GM19468 (cell line): ENCODE results near the gene C16orf74.
A peak's percentile ranks its signal among the peaks of the same experiment; 100 is the strongest.

ENCODE experiments used
- ATAC-seq: cut with Tn5 transposase; IDR thresholded peaks from one replicate; pipeline ENCODE4 v1.9.1; 2021; ENCODE audit warnings: mild to moderate bottlenecking, moderate library complexity, moderate number of reproducible peaks; ENCODE audit not compliant: unreplicated experiment; ENCODE audit errors: extremely low read depth

The C16orf74 gene

DNA sequence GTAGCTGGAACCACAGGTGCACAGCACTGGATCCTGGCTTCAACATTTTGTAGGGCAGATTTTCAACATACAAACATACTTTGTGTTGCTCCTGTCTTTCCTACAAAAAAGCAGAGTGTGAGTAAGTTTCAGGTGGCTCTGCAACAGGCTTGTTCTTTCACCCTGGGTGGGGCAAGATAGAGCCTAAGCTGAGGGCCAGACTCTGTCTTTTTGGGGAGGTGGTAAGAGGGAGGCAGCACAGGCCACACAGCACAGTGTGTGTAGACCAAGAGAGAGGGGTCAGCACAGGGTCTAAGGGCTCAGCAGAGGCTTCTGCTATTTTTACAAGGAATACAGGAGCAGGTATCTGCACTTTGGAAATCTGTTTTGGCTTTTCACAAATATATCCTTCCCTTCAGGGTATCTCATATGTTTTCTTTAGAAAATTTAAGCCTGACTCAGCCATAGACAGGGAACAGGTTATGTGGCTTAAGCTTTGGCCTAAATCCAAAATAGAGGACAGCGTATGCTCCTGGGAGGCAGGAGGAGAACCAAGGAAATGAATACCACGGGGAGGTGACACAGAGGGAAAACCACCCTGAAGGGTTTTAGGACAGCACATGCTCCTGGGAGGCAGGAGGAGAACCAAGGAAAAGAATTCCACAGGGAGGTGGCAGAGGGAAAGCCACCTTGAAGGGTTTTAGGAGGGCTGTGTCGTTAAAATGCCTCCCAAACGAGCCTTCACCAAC is 26.9 kb upstream of the C16orf74 start:
- ATAC-seq: no peak

DNA sequence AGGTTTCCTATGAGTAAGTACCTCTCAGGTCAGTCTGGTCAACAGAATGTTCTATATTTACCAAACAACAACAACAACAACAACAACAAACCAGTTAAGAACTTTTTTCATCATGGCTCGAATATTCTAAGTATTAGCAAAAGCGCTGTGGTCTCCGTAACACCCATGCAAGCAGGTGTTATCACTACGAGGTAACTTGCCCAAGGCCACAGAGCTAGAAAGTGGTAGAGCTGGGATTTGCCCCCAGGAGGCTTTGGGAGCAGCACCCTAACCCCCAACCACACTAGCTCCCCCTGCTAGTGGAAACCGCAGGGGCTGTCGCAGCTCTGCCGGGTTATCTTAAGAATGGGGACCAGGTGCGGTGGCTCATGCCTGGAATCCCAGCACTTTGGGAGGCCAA is 23.9 kb upstream of the C16orf74 start:
- ATAC-seq: no peak

DNA sequence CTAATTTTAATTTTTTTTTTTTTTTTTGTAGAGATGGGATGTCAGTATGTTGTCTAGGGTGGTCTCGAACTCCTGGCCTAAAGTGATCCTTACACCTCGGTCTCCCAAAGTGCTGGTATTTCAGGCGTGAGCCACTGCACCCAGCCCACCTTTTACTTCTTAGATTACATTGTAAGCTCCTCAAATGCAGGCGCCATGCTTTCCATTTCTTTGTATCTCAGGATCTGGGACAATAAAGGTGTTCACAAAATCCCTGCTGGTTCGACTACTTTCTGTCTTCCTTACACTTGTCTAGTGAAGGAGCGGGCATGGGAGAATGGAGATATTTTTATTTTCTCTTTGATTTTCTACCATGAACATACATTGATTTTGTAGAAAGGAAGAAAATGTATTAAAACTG is 23.2 kb upstream of the C16orf74 start:
- no peak for ATAC-seq

DNA sequence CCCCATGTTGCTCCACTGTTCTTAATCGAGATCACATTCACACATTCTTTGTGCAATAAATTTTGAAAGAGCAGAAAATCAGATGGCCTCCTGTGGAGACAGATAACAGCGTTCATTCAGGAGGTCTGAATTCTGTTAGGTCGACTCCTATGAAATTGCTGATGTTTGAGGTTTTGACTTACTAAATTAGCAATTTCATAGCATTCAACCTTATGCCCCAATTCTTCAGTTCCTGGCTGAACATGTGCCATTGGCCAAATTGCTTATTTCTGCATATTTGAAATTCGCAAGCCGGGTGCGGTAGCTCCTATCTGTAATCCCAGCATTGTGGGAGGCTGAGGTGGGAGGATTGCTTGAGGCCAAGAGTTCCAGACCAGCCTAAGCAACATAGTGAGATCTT is 22.1 kb upstream of the C16orf74 start:
- ATAC-seq: no peak

DNA sequence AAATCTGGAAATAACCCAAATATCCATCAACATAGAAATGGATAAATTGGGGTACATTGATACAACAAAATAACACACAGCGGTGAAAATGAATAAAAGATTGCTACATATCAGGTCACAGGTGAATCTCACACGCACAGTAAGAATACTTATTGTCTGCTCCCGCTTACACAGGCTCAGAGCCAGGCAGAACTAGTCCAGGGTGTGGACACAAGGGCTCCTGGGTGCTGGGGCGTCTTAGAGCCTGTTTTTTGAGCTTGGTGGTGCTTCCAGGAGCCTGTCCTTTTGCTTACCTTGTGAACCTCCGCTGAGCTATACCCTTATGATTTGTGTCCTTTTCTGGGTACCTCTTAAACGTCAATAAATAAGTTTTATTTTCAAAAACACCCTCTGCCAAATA is 19.8 kb upstream of the C16orf74 start:
- no peak for ATAC-seq

DNA sequence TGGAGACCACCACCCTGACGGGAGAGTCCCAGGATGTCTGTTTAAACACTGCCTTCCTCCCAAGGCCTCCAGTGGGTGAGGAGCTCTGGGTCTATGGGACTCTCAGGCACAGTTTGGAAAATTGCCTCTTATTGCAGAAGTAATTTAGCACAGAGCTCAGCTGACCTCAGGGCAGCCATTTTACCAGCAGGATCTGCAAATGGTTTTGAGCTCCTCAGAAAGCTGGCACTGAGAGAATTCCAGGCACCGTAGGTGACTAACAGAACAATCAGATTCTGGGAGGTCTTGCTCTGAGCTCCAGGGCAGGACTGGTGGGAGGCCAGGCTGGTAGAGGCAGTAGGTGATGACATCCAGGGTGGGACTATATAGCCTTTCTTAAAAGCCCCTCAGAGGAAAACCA is 17.3 kb upstream of the C16orf74 start:
- ATAC-seq: no peak

DNA sequence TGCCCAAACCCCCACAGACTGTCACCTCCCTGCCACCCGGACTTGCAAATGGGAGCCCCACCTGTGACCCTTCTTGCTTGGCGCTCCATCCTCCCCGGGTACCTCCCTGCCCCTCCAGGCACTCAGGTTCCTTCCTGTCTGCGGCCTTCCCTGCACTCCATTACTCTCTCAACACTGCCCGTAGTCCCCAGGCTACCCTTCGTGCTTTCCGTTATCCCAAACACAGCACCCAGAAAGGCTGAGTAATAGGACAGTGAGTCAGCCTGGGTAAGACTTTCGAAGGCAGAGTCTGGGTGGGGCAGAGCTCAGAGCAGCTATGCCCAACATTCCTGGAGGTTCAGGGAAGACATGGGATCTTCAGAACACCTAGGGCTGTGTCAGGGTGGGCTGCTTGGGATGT is 16.6 kb upstream of the C16orf74 start:
- ATAC-seq: no peak

DNA sequence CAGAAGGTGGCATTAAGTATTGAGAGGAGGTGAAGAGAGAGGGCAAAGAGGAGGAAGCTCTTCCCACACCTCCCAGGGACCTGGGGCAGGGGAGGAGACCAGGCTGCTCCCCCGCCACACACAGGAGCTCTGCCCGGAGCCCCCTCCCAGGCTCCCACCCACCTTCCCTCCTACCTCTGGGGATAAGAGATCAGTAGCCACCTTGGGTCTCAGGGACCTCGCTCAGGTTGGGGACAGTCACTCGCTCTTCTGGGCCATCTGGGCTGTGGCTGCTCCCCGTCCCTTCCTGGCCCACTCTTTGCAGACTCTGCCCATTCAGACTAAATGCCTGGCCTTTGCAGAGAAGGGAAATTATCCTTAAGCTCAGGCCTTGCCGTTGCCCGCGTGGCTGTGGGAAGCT is 14.9 kb upstream of the C16orf74 start:
- ATAC-seq: no peak

DNA sequence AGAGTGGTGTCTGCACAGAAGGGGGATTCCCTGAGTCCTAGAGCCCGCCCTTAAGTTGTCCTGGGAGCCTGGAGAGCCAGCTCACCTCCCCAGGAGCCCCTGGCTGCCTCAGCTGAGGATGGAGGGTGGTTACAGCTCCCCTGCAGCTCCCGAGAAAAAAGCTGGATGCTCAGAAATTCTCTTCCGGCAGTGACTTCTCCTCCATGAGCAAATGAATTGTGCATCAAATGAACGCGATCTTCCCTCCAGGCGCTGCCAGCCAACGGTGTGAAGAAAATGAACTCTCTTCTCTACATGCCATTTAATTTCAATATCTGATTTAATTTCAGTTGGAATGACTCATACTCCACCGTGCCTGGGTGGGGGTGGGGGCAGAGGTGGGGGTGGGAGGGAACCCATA is 14.3 kb upstream of the C16orf74 start:
- no peak for ATAC-seq

DNA sequence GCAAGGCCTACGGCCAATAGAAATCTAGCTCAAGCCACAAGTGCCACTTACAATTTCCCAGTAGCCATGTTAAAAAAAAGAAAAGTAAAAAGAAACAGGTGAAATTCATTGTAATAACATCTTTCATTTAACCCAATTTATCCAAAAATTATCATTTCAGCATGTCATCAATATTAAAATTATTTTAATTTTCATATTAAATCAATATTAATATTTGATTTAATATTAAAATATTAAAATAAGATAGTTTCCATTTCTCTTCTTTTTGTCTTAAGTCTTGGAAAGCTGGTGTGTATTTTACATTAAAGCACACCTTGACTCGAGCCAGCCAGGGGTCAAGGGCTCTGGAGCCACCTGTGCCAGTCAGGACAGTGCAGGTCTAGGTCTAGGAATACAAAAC is 12.7 kb upstream of the C16orf74 start:
- no peak for ATAC-seq

DNA sequence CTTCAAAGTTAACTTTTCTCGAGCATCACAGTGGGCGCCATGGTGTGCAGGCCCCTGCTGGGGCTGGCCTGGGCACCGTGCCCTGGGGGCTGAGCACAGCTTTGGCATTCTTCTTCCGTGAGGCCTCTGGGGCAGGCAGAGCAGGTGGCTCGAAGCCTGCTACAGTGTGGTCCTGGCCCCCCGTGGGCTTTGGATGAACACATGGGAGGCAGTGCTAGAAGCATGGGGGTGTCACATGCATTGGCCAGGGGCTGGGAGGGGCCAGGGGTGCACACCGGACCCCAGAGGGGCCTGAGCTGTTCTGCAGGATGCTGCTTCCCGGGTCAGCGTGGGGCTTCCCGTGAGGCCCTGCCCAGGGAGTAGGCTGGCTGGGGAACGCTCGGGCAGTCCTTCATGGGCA is 12.1 kb upstream of the C16orf74 start:
- ATAC-seq: no peak

DNA sequence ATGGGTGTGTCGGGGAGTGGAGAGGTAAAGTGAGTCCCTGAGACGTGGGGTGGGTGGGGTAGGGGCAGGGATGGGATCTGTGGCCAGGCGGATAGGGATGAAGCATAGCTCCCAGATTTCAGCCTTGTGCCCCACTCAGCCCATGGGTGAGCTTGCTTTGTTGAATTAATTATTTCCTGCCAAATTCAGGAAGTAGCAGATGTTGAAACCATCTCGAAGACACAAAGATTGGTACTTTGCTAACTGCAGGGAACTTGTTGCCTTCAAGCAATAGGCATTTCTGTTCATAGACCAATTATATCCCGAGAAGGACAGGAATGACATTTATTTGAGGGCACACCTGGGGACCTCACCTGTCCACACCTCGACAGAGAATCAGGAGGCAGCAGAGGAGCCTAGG is 11.0 kb upstream of the C16orf74 start:
- ATAC-seq: no peak

DNA sequence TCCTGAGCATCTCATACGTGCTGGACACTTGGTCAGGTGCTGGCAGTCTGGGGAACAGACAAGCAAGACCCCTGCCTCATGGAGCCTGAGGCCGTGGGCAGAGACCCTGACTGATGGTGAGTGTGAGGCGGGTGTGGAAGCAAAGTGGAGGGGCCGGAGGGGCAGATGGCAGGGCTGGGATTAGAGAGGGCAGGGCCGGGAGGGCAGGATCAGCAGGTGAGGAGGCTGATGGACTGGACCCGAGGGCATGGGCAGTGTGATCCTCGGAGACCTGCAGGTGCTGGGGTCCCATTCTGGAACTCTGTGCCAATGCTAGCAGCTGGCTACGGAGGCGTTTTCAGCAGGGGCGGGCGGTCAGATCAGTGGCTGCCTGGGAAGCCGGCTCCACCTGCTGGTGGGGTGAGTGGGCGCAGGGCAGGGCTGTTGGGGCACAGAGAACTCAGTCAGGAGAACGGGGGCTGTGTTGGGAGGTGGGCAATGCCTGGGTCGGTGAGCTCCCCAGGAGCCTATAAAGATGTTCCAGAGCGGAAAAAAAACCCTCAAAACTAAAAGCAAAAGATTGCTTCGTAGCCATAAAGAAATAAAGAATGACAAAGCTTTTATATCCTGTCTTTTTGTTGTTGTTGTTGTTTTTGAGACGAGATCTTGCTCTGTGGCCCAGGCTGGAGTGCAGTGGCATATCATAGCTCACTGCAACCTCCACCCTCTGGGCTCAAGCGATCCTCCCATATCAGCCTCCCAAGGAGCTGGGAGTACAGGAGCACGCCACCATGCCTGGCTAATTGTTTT is 8.9 kb upstream of the C16orf74 start:
- ATAC-seq: no peak

DNA sequence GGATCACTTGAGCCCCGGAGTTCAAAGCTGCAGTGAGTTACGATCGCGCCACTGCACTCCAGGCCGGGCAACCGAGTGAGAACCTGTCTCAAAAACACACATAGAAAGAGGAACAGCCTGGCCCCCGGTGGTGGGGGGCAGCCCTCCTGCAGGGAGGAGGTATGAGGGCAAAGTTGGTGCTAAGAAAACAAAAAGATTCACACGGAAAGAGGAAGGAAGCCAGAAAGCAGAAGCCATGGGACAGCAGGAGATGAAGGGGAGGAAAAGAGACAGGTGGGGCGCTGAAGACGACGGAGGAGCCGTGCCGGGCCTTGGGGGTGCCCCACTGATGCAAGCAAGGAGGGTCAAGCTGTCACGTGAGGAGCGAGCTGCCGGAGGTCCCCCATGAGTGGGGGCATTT is 8.2 kb upstream of the C16orf74 start:
- no peak for ATAC-seq

DNA sequence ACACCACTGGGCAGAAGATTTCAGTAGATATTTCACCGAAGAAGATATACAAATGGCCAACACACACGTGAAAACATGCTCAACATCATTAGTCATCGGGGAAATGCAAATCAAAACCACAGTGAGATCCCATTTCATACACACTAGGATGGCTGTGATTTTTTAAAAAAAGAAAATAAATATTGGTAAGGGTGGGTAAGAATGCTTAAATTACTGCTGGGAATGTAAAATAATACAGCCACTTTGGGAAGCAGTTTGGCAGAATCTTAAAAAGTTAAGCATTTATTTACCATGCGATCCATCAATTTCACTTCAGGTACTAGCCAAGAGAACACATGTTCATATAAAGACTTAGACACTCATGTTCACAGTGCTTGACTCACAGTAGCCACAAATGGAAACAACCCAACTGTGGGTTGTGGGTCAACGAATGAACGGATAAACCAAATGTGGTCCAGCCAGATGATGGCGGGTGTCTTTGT is 6.5 kb upstream of the C16orf74 start:
- peak; percentile 20 for ATAC-seq

DNA sequence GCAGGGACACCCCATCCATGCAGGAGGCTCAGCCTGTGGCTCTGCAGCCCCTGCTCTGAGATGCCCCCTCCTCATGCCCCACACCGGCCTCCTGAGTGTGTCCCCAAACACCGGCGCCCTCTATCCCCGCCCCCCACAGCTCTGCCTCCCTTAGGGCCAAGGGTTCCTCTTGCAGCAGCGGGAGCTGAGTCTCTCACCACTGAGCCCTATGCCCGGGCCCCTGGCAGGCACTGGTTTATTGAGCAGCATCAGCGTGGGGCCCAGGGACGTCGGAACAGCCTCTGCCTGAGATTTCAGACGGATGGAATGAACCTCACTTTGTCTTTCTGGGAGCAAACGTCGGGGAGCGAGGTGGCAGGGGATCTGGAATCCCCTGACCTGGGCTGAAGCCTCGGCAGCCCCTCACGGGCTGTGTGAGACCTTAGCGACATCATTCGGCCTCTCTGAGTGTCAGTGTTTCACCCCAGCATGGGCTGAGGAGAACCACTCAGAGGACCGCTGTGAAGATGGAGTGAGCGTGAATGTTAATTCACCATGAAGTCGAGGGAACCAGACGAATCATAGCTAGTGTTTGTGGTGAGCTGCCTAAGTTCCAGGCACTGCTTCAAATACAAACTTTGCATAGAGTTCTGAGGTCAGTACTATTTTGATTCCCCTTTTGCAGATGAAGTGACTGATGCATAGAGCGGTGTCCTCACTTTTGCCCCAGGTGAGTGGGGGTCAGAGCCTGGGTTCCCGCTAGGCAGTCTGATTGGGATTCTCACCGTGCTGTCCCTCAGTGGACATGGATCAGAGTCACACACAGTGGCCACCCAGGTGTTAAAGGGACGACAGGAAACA is 5.3 kb upstream of the C16orf74 start:
- ATAC-seq: peak; percentile 52

DNA sequence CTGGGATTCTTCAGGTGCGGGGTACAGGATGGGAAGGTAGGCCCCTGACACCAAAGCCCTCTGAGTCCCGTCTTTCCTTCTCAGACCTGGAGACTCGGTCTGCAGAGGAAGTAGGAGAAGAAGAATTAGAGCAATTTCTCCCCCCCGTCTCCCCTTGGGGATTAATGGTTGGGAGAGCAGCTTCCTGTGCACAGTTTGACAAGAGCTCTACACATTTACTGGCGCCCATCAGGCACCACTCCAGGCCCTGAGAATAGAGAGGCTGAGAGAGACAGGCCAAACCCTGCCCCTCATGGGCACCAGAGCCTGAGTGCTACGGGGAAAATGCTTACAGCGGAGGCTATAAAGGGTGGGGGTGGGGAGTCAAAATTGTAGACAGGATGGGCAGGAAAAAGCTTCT is 3.5 kb upstream of the C16orf74 start:
- no peak for ATAC-seq

DNA sequence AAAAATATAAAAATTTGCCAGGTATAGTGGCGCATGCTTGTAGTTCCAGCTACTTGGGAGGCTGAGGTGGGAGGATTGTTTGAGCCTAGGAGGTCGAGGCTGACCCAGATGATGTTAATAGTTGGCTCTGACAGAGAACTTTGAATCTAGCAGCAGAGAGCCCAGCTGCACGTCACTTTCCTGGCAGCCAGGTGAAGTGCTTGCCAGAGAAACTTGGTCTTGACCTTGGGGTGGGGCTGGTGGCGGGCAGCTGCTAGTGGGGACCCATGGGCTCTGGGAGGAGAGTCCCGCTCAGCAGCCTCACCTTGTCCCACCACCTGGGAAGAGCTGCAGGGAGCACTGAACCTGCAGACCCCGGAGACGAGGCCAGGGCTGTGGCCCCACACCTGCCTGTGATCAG is 3.1 kb upstream of the C16orf74 start:
- no peak for ATAC-seq

DNA sequence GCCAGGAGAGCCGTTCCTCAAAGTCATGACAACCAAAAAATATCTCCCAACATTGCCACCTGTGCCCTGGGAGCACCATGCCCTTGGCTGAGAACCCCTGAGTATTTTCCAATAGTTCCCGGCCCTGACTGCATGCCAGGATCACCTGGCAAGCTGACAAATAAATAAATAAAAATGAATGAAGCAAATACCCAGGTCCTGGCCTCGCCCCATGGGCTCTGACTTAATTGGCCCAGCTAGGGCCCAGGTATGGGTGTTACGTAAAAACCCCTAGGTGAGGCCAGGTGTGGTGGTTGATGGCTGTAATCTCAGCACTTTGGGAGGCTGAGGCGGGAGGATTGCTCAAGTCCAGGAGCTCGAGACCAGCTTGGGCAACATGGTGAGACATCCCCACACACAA is 2.7 kb upstream of the C16orf74 start:
- ATAC-seq: no peak

DNA sequence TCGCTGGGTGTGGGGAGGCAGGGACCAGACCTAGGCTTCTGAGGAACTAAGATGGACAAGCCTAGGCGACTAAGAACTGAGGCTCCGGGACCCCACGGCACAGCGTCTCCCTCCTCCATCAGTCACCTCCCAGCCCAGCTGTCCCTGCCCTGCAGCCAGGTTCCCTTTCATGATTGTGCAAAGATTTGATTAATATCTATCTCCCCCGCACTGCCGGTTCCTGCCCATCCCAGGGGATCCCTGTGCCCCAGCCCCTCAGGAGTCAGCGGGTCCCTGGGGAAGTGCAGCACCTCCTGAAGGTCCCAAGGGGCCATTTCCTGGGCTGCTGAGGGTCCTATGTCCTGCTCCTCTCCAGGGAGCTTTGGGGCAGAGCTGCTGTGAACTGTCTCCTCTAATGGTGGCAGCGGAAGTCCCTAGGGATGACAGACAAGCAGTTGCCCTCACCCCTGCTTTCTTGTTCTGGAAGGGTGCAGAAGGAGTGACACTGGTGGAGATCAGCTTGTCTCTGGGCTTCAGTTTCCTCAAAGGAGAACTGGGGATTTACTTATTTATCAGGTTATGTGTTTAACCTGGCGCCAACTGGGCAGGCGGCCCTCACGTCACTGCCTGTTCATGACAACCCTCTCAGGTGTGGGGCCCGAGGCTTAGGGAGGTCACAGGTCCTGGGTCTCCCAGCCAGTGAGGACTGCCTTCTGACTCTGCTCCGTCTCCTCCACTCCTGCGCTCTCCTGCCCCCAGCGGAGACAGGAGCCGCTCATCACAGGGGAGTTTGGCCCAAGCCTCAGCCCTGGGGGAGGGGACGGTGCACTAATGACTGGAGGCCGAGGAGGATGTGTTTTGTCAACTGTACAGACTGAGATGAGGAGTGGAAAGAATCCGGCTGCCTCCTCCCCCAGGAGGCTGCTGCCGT is 1.9 kb upstream of the C16orf74 start:
- ATAC-seq: no peak
